H1 (cell line): Measurements from ENCODE around the gene POTEF. TPM values are rescaled to one million over a fixed set of nuclear protein-coding genes. Genes with fewer than 3 reads are reported as not detected.
A peak's percentile ranks its signal among the peaks of the same experiment; 100 is the strongest.
"Not testable (repeated sequence)": the region's sequence is repeated elsewhere in the genome, so short reads cannot be mapped to it uniquely, and the experiment has no call there.

Experiments used
- CTCF ChIA-PET: fragments of 300-600 bp; sonication (Branson Sonifier 250); formaldehyde crosslinking; loops from one replicate; lab custom pipeline; 2021; ENCODE audit not compliant: partially characterized antibody; lab: Charles Lee
- POLR2A ChIA-PET: fragments of 300-600 bp; sonication (Branson Sonifier 250); formaldehyde crosslinking; loops from one replicate; lab custom pipeline; 2021; ENCODE audit warnings: inconsistent platforms; ENCODE audit not compliant: partially characterized antibody; lab: Charles Lee
- DNase-seq, 2 experiments: peaks; one replicate each; pipeline versions ENCODE4 v3.0.0 to v3.0.0-alpha.2; 2010 to 2022; ENCODE audit warnings: low spot score in 2 of 2, low read depth in 1 of 2, mixed read lengths in 1 of 2
- FAIRE-seq: peaks from 2 replicates; lab custom pipeline; 2011; peaks lifted over from hg19 to GRCh38; lab: Jason Lieb, UNC
- H2AFZ ChIP-seq: 2 replicates; pipeline ENCODE4 v1.8.1; 2012; ENCODE audit warnings: low read length, inconsistent platforms
- H2AK5ac ChIP-seq: 2 replicates; pipeline ENCODE4 v1.6.1; 2013; ENCODE audit warnings: low read depth, low read length
- H2BK120ac ChIP-seq: replicated peaks from 2 replicates; pipeline ENCODE3; 2013; ENCODE audit warnings: low read depth, low read length, inconsistent platforms
- H2BK12ac ChIP-seq: 2 replicates; pipeline ENCODE4 v1.6.1; 2013; ENCODE audit warnings: low read depth, low read length
- H2BK15ac ChIP-seq: 2 replicates; pipeline ENCODE4 v1.6.1; 2013; ENCODE audit warnings: low read length
- H2BK20ac ChIP-seq: 2 replicates; pipeline ENCODE4 v1.6.1; 2013; ENCODE audit warnings: low read length
- H2BK5ac ChIP-seq: 2 replicates; pipeline ENCODE4 v1.6.1; 2013; ENCODE audit warnings: low read depth, low read length
- H3K14ac ChIP-seq: 2 replicates; pipeline ENCODE4 v1.6.1; 2013; ENCODE audit warnings: inconsistent platforms; ENCODE audit not compliant: insufficient read length
- H3K18ac ChIP-seq: 2 replicates; pipeline ENCODE4 v1.6.1; 2013; ENCODE audit warnings: low read length; ENCODE audit errors: extremely low read depth
- H3K23ac ChIP-seq: 2 replicates; pipeline ENCODE4 v1.6.1; 2013; ENCODE audit warnings: inconsistent platforms; ENCODE audit not compliant: insufficient read length
- H3K23me2 ChIP-seq: 2 replicates; pipeline ENCODE4 v1.6.1; 2013; ENCODE audit warnings: low read depth, low read length
- H3K27ac ChIP-seq: 2 replicates; pipeline ENCODE4 v1.6.1; 2011; ENCODE audit warnings: low read depth, low read length, inconsistent platforms
- H3K27me3 ChIP-seq, 4 experiments: replicated peaks in 1 of 4; 1 replicate in 1 of 4; 2 replicates in 3 of 4; pipeline versions ENCODE4 v1.6.1 to v1.8.1; 2011 to 2013; ENCODE audit warnings: low read length in 3 of 4, mild to moderate bottlenecking in 3 of 4, inconsistent platforms in 2 of 4, mixed read lengths in 2 of 4, moderate library complexity in 1 of 4; ENCODE audit not compliant: control insufficient read depth in 3 of 4, insufficient read depth in 3 of 4; ENCODE audit errors: extremely low read depth in 1 of 4
- H3K36me3 ChIP-seq, 4 experiments: 2 replicates each; pipeline versions ENCODE4 v1.6.1 to v1.8.1; 2011 to 2013; ENCODE audit warnings: mild to moderate bottlenecking in 4 of 4, low read length in 3 of 4, moderate library complexity in 2 of 4, control low read depth in 1 of 4, inconsistent platforms in 1 of 4; ENCODE audit not compliant: insufficient read depth in 4 of 4, control insufficient read depth in 2 of 4
- H3K4ac ChIP-seq: replicated peaks from 2 replicates; pipeline ENCODE3; 2013; ENCODE audit warnings: low read length, low read depth, mixed read lengths, inconsistent platforms; ENCODE audit not compliant: insufficient read length
- H3K4me1 ChIP-seq, 4 experiments: replicated peaks in 1 of 4; 1 replicate in 1 of 4; 2 replicates in 3 of 4; pipeline versions ENCODE4 v1.6.1 to v1.8.1; 2011 to 2013; ENCODE audit warnings: low read length in 3 of 4, inconsistent platforms in 2 of 4, mixed read lengths in 1 of 4; ENCODE audit not compliant: insufficient read depth in 4 of 4, control insufficient read depth in 3 of 4
- H3K4me2 ChIP-seq, 2 experiments: 2 replicates each; pipeline versions ENCODE4 v1.6.1 to v1.8.1; 2011 to 2013; ENCODE audit warnings: low read depth in 2 of 2, low read length in 2 of 2, control low read depth in 1 of 2, inconsistent platforms in 1 of 2, mild to moderate bottlenecking in 1 of 2; ENCODE audit not compliant: insufficient read depth in 1 of 2
- H3K4me3 ChIP-seq, 4 experiments: fragments of 200-600, 300-600 bp in 1 of 4; sonication (generic), shearing (Covaris generic), sonication (Bioruptor Twin) in 1 of 4; 2 replicates each; pipeline versions ENCODE4 v1.5.1 to v1.8.1; 2011 to 2016; ENCODE audit warnings: low read length in 4 of 4, low read depth in 3 of 4, control low read depth in 2 of 4, inconsistent platforms in 2 of 4, mild to moderate bottlenecking in 2 of 4, mixed read lengths in 1 of 4, moderate library complexity in 1 of 4; ENCODE audit not compliant: insufficient read depth in 2 of 4; ENCODE audit errors: extremely low read depth in 1 of 4
- H3K56ac ChIP-seq: replicated peaks from 2 replicates; pipeline ENCODE3; 2013; ENCODE audit warnings: low read depth, mild to moderate bottlenecking, mixed read lengths, low read length, inconsistent platforms; ENCODE audit not compliant: insufficient read length
- H3K79me1 ChIP-seq: 2 replicates; pipeline ENCODE4 v1.6.1; 2013; ENCODE audit warnings: low read depth, low read length, control low read depth
- H3K79me2 ChIP-seq, 2 experiments: 2 replicates each; pipeline versions ENCODE4 v1.6.1 to v1.8.1; 2012 to 2013; ENCODE audit warnings: low read length in 2 of 2, mild to moderate bottlenecking in 2 of 2, inconsistent platforms in 1 of 2; ENCODE audit not compliant: insufficient read depth in 2 of 2, control insufficient read depth in 1 of 2
- H3K9ac ChIP-seq, 4 experiments: replicated peaks in 1 of 4; 1 replicate in 1 of 4; 2 replicates in 3 of 4; pipeline versions ENCODE4 v1.6.1 to v1.8.1; 2011 to 2013; ENCODE audit warnings: low read depth in 3 of 4, low read length in 3 of 4, control low read depth in 2 of 4, mild to moderate bottlenecking in 2 of 4, moderate library complexity in 2 of 4, inconsistent platforms in 1 of 4; ENCODE audit errors: extremely low read depth in 1 of 4
- H3K9me3 ChIP-seq, 2 experiments: 2 replicates each; pipeline versions ENCODE4 v1.6.1 to v1.8.1; 2012 to 2013; ENCODE audit warnings: mild to moderate bottlenecking in 2 of 2, moderate library complexity in 2 of 2, control low read depth in 1 of 2, inconsistent platforms in 1 of 2, low read depth in 1 of 2, low read length in 1 of 2, mixed read lengths in 1 of 2; ENCODE audit not compliant: insufficient read depth in 2 of 2
- H4K20me1 ChIP-seq, 2 experiments: replicated peaks in 1 of 2; 2 replicates each; pipeline versions ENCODE3 to v1.8.1; 2011 to 2013; ENCODE audit warnings: inconsistent platforms in 2 of 2, low read length in 2 of 2, mild to moderate bottlenecking in 1 of 2; ENCODE audit not compliant: insufficient read depth in 2 of 2, control insufficient read depth in 1 of 2
- H4K5ac ChIP-seq: 2 replicates; pipeline ENCODE4 v1.6.1; 2013; ENCODE audit warnings: low read length, low read depth, mixed read lengths, inconsistent platforms; ENCODE audit not compliant: insufficient read length
- H4K8ac ChIP-seq: 2 replicates; pipeline ENCODE4 v1.8.0; 2013; ENCODE audit warnings: mild to moderate bottlenecking, moderate library complexity, low read length, inconsistent platforms; ENCODE audit not compliant: insufficient read depth; ENCODE audit errors: extremely low read depth
- H4K91ac ChIP-seq: replicated peaks from 2 replicates; pipeline ENCODE3; 2013; ENCODE audit warnings: low read length, mixed read lengths, inconsistent platforms; ENCODE audit not compliant: insufficient read length
- WGBS, 2 experiments: shearing (Covaris generic) in 1 of 2; methylation state at CpG; one replicate each; pipeline versions ENCODE4 v1.1.6 to v1.1.7; 2013 to 2015; ENCODE audit warnings: low lambda C conversion rate in 2 of 2, mixed read lengths in 2 of 2, inconsistent platforms in 1 of 2, low coverage in 1 of 2, missing lambda C conversion rate in 1 of 2; ENCODE audit not compliant: insufficient replicate concordance in 2 of 2, insufficient coverage in 1 of 2, insufficient read length in 1 of 2; ENCODE audit errors: extremely low coverage in 1 of 2, missing lambda C conversion rate in 1 of 2; 5-methylcytosine and 5-hydroxymethylcytosine counted together
- polyA plus RNA-seq, 7 experiments: library from polyadenylated mRNA; depleted of rRNA in 3 of 7; stranded (reverse) in 5 of 7; unstranded in 2 of 7; fragments of >200 nt in 5 of 7; fragments of 200-250 nt in 2 of 7; gene quantifications; 1 replicate in 5 of 7; 2 replicates in 1 of 7; 4 replicates in 1 of 7; pipeline versions ENCODE4 v1.2.1 to v1.2.3, GENCODE V29; 2011 to 2013; ENCODE audit warnings: missing spikeins in 2 of 7, mixed read lengths in 2 of 7
- total RNA-seq: library from RNA; stranded (reverse); fragmentation: NEBNext Ultra II Directional; extraction: Animal tissue kit (Norgen Biotek cat#: 25700); gene quantifications from 2 replicates; pipeline ENCODE4 v1.2.1, GENCODE V29; 2021

Gene POTEF
- total and polyA plus RNA-seq, 2 of the 8 experiments (the other 6 are each of a cell fraction or from before 2014, with no cell fraction given), result 0.24 to 0.36 TPM

DNA sequence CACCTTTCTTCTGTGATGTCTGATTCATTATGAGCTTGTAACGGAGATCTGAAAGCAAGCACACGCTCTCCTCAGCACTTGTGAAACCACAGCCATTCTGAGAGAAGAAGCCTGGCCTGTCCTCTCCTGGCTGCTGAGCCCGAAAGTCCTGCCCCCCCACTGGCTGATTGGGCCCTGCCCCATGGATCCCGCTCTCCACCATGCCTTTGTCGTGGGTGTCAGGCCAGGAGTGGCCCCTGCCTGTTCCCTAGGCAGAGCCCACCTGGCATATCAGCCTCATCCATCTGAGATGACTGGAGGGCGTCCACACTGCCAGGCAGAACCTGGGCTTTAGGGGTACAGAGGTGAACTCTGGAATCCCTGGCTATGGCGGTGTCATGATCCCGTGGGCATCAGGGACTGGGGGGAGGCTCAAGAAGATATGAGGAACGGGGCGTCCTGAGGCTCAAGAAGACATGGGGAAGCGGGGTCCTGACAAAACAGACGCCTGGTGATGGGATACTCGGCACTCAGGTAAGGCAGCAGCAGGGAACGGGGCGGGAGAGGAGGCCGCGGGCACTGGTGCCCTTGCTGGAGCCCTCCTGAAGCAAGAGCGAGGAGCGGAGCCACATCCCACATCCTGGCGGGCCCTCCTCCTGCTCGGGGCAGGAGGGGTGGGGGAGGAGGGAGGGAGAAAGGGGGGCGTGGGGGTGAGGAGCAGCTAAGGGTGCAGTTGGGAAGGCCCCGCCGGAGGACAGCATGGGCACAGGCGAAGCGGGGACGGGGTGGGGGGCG, 14.4 kb upstream of the POTEF start:
- H2AFZ ChIP-seq, H3K79me2 ChIP-seq, H3K23ac ChIP-seq, H3K9me3 ChIP-seq, H3K18ac ChIP-seq, H3K4ac ChIP-seq, POLR2A ChIA-PET, H2BK12ac ChIP-seq, H3K36me3 ChIP-seq, H4K20me1 ChIP-seq, H2BK15ac ChIP-seq, H2BK20ac ChIP-seq, H3K56ac ChIP-seq, H3K27me3 ChIP-seq, H4K91ac ChIP-seq, H4K5ac ChIP-seq, H3K4me1 ChIP-seq, FAIRE-seq, H3K27ac ChIP-seq, H3K23me2 ChIP-seq, H3K9ac ChIP-seq, H3K79me1 ChIP-seq, H2BK120ac ChIP-seq, H2BK5ac ChIP-seq, H2AK5ac ChIP-seq: not testable (repeated sequence)
- WGBS, 2 experiments, result 71% methylated on average over 11 of the region's 28 CpGs; no CpG with 5 or more reads in 1 of the 2 experiments
- CTCF ChIA-PET, result interaction anchor here (0.6 kb wide), 1 partner anchor 136 kb away, joined by 3 read pairs; no protein-coding TSS in a partner anchor
- Histone ChIP-seq H3K14ac (peak overlapping the region; percentile 77), H3K4me3 (peak overlapping the region; percentile 10 to 42 (median 16); a peak in 6 of 8 replicates), H3K4me2 (peak overlapping the region; percentile 38 to 51), H4K8ac (peak overlapping the region; percentile 79)
- DNase-seq, result peak in 1 of 2 experiments; percentile 43
